ENCODE results near the gene RRM2. TPM values are rescaled to one million over a fixed set of nuclear protein-coding genes. Genes with fewer than 3 reads are reported as not detected.

Gene RRM2
- total RNA-seq, 1 donor from 2014 or later, result 2.1 TPM

GRCh38 chr2:10080536-10081304, 41.8 kb upstream of the RRM2 start:
- H3K4me3 ChIP-seq, result peak overlapping the region; percentile 74
- intact Hi-C loops (cut with micrococcal nuclease), result no loop called here
- peak overlapping the region; percentile 86 for H3K27ac ChIP-seq (replicated peaks)
- peaks cover 67% of the 10 kb centered on the region for H3K27me3 ChIP-seq (ENCODE audit: low read depth)
- no peak for TF ChIP-seq CTCF (IDR thresholded peaks at IDR 0.05; ENCODE audit: borderline replicate concordance)
- no peaks in the 10 kb centered on the region for H3K36me3 ChIP-seq
- no peaks in the 10 kb centered on the region for H3K9me3 ChIP-seq (replicated peaks)
- DNase-seq, result no peak
- H3K4me1 ChIP-seq, result peaks cover 32% of the 10 kb centered on the region

- Histone ChIP-seq H3K27me3 (ENCODE audit: low read depth) (peaks cover 75% of the 10 kb centered on the region), H3K4me1 (peaks cover 30% of the 10 kb centered on the region), H3K27ac (replicated peaks) (no peak overlapping the region), H3K9me3 (replicated peaks) (no peaks in the 10 kb centered on the region), H3K4me3 (no peak overlapping the region), H3K36me3 (no peaks in the 10 kb centered on the region)
- DNase-seq, result no peak
- no peak for TF ChIP-seq CTCF (IDR thresholded peaks at IDR 0.05; ENCODE audit: borderline replicate concordance)
- intact Hi-C loops (cut with micrococcal nuclease), result no loop called here
These were observed 39.5 kb upstream of the RRM2 start for GRCh38 chr2:10083046-10083445.

GRCh38 chr2:10083692-10084211, 38.8 kb upstream of the RRM2 start:
- Histone ChIP-seq H3K4me3 (no peak overlapping the region), H3K9me3 (replicated peaks) (no peaks in the 10 kb centered on the region), H3K27me3 (ENCODE audit: low read depth) (peaks cover 72% of the 10 kb centered on the region), H3K27ac (replicated peaks) (no peak overlapping the region), H3K4me1 (peaks cover 24% of the 10 kb centered on the region), H3K36me3 (no peaks in the 10 kb centered on the region)
- DNase-seq, result no peak
- intact Hi-C loops (cut with micrococcal nuclease), result no loop called here
- no peak for TF ChIP-seq CTCF (IDR thresholded peaks at IDR 0.05; ENCODE audit: borderline replicate concordance)

- Histone ChIP-seq H3K9me3 (replicated peaks) (no peaks in the 10 kb centered on the region), H3K4me3 (no peak overlapping the region), H3K4me1 (peaks cover 19% of the 10 kb centered on the region), H3K36me3 (no peaks in the 10 kb centered on the region), H3K27ac (replicated peaks) (no peak overlapping the region), H3K27me3 (ENCODE audit: low read depth) (peaks cover 77% of the 10 kb centered on the region)
- intact Hi-C loops (cut with micrococcal nuclease), result no loop called here
- DNase-seq, result no peak
- TF ChIP-seq CTCF (IDR thresholded peaks at IDR 0.05; ENCODE audit: borderline replicate concordance), result no peak
These were observed 38.2 kb upstream of the RRM2 start for GRCh38 chr2:10084223-10084865.

GRCh38 chr2:10085043-10085667, 37.4 kb upstream of the RRM2 start:
- intact Hi-C loops (cut with micrococcal nuclease), result no loop called here
- no peak for TF ChIP-seq CTCF (IDR thresholded peaks at IDR 0.05; ENCODE audit: borderline replicate concordance)

More at GRCh38 chr2:10085043-10085667, 37.4 kb upstream of the RRM2 start:
- Histone ChIP-seq H3K27me3 (ENCODE audit: low read depth) (peaks cover 84% of the 10 kb centered on the region), H3K4me3 (no peak overlapping the region), H3K4me1 (peaks cover 15% of the 10 kb centered on the region), H3K36me3 (no peaks in the 10 kb centered on the region), H3K27ac (replicated peaks) (no peak overlapping the region), H3K9me3 (replicated peaks) (no peaks in the 10 kb centered on the region)
- DNase-seq, result no peak
